Nephron progenitor cell (in vitro differentiated cells): Measurements from ENCODE around the gene CNGB1.
A peak's percentile ranks its signal among the peaks of the same experiment; 100 is the strongest.

Source experiments
- DNase-seq: peaks from one replicate; pipeline ENCODE4 v3.0.0; 2021
- H3K27ac Mint-ChIP-seq: 2 replicates; pipeline ENCODE4 v1.8.0; 2021; ENCODE audit warnings: mild to moderate bottlenecking, moderate library complexity, mixed read lengths
- H3K27me3 Mint-ChIP-seq: 2 replicates; pipeline ENCODE4 v1.8.0; 2021; ENCODE audit warnings: mild to moderate bottlenecking, low read depth, mixed read lengths; ENCODE audit not compliant: poor library complexity
- H3K36me3 Mint-ChIP-seq: 2 replicates; pipeline ENCODE4 v1.8.0; 2021; ENCODE audit warnings: low read depth, mixed read lengths
- H3K4me1 Mint-ChIP-seq: 2 replicates; pipeline ENCODE4 v1.8.0; 2021; ENCODE audit warnings: mixed read lengths
- H3K4me3 Mint-ChIP-seq: 2 replicates; pipeline ENCODE4 v1.8.0; 2021; ENCODE audit warnings: mild to moderate bottlenecking, moderate library complexity, mixed read lengths
- H3K9me3 Mint-ChIP-seq: 2 replicates; pipeline ENCODE4 v1.8.0; 2021; ENCODE audit warnings: mild to moderate bottlenecking, moderate library complexity, mixed read lengths
- CTCF ChIP-seq: fragments of 200-600 bp; sonication (generic); IDR thresholded peaks from 2 replicates; pipeline ENCODE4 v1.5.0; 2021; ENCODE audit warnings: antibody characterized with exemption

The CNGB1 gene

GRCh38 chr16:57960826-57961472, 10.0 kb downstream of the CNGB1 start:
- no peak for TF ChIP-seq CTCF
- no peaks in the 10 kb centered on the region for H3K4me1 Mint-ChIP-seq
- no peaks in the 10 kb centered on the region for H3K27me3 Mint-ChIP-seq

GRCh38 chr16:57960310-57960709, 10.6 kb downstream of the CNGB1 start:
- TF ChIP-seq CTCF = no peak
- H3K4me1 Mint-ChIP-seq = peaks cover 4% of the 10 kb centered on the region
- no peak for DNase-seq
- H3K27ac Mint-ChIP-seq = no peak overlapping the region
- H3K36me3 Mint-ChIP-seq = no peaks in the 10 kb centered on the region
- H3K4me3 Mint-ChIP-seq = no peak overlapping the region
- no peaks in the 10 kb centered on the region for H3K9me3 Mint-ChIP-seq
- peaks cover 5% of the 10 kb centered on the region for H3K27me3 Mint-ChIP-seq

More at GRCh38 chr16:57960826-57961472, 10.0 kb downstream of the CNGB1 start:
- no peaks in the 10 kb centered on the region for H3K9me3 Mint-ChIP-seq
- H3K36me3 Mint-ChIP-seq = no peaks in the 10 kb centered on the region
- H3K4me3 Mint-ChIP-seq = no peak overlapping the region
- no peak overlapping the region for H3K27ac Mint-ChIP-seq
- no peak for DNase-seq

GRCh38 chr16:57959804-57960203, 11.1 kb downstream of the CNGB1 start:
- Mint-ChIP-seq H3K27me3 (peaks cover 5% of the 10 kb centered on the region), H3K4me3 (no peak overlapping the region), H3K4me1 (peaks cover 4% of the 10 kb centered on the region), H3K27ac (no peak overlapping the region), H3K9me3 (no peaks in the 10 kb centered on the region), H3K36me3 (no peaks in the 10 kb centered on the region)
- no peak for TF ChIP-seq CTCF
- DNase-seq = no peak

GRCh38 chr16:57959121-57959520, 11.8 kb downstream of the CNGB1 start:
- Mint-ChIP-seq H3K9me3 (no peaks in the 10 kb centered on the region), H3K36me3 (no peaks in the 10 kb centered on the region), H3K4me1 (peaks cover 4% of the 10 kb centered on the region), H3K27ac (peak overlapping the region; percentile 70), H3K4me3 (no peak overlapping the region), H3K27me3 (peaks cover 5% of the 10 kb centered on the region)
- DNase-seq = no peak
- no peak for TF ChIP-seq CTCF

- no peak for TF ChIP-seq CTCF
- Mint-ChIP-seq H3K27me3 (peaks cover 5% of the 10 kb centered on the region), H3K36me3 (no peaks in the 10 kb centered on the region), H3K27ac (peak overlapping the region; percentile 51), H3K4me3 (no peak overlapping the region), H3K9me3 (no peaks in the 10 kb centered on the region), H3K4me1 (peaks cover 4% of the 10 kb centered on the region)
- DNase-seq = no peak
Observed at GRCh38 chr16:57958544-57958943, 12.4 kb downstream of the CNGB1 start.

GRCh38 chr16:57957673-57958392, 13.1 kb downstream of the CNGB1 start:
- Mint-ChIP-seq H3K4me3 (no peak overlapping the region), H3K9me3 (no peaks in the 10 kb centered on the region), H3K27me3 (peaks cover 5% of the 10 kb centered on the region), H3K36me3 (no peaks in the 10 kb centered on the region), H3K27ac (no peak overlapping the region), H3K4me1 (peaks cover 4% of the 10 kb centered on the region)
- DNase-seq = no peak
- TF ChIP-seq CTCF = no peak
